Measurements from ENCODE around the gene RBBP7. TPM values are rescaled to one million over a fixed set of nuclear protein-coding genes. Genes with fewer than 3 reads are reported as not detected.

The RBBP7 gene
- total and polyA plus RNA-seq, 10 of the 15 experiments (the other 5 are each of a cell fraction or from before 2014, with no cell fraction given) = 95.3 to 277 (median 194) TPM

GRCh38 chrX:16839219-16839851 lies 30.8 kb downstream of the RBBP7 start:
- RAD21 ChIA-PET (ENCODE audit: unreplicated experiment) = no interaction called here
- no peaks in the 10 kb centered on the region for H4K20me1 ChIP-seq (ENCODE audit: control insufficient read depth, insufficient read depth)
- H3K4me1 ChIP-seq (ENCODE audit: control insufficient read depth, insufficient read depth, low read length) = no peaks in the 10 kb centered on the region
- no peaks in the 10 kb centered on the region for H3K9me3 ChIP-seq (replicated peaks; ENCODE audit: control insufficient read depth, insufficient read depth, low read length)
- CTCF ChIA-PET = interaction anchor here (0.9 to 1.2 kb wide), 3 partner anchors 11 to 54 kb away, joined by 3 to 5 read pairs (median 4); no protein-coding TSS in a partner anchor
- H3K4me2 ChIP-seq (ENCODE audit: control insufficient read depth, insufficient read depth) = no peak overlapping the region
- POLR2A ChIA-PET = no interaction called here
- peaks cover 10 to 30% of the 10 kb centered on the region in 2 experiments; a peak in 3 of 4 replicates for H3K36me3 ChIP-seq (ENCODE audit: control insufficient read depth in 2 of 2, insufficient read depth in 2 of 2, low read length in 1 of 2)
- ATAC-seq (no peak), FAIRE-seq (no peak), DNase-seq (ENCODE audit: low read depth, low spot score) (no peak)
- H3K27me3 ChIP-seq (replicated peaks in 1 of 2; ENCODE audit: control insufficient read depth in 2 of 2, insufficient read depth in 2 of 2, low read length in 1 of 2) = no peaks in the 10 kb centered on the region
- H2AFZ ChIP-seq (ENCODE audit: control insufficient read depth, low read depth, low read length) = no peak overlapping the region
- no peaks in the 10 kb centered on the region for H3K79me2 ChIP-seq (ENCODE audit: control insufficient read depth, insufficient read depth, low read length)
- SMC1A ChIA-PET (ENCODE audit: uncharacterized antibody, unreplicated experiment) = no interaction called here
- H3K4me3 ChIP-seq = no peak overlapping the region
- H3K9ac ChIP-seq (ENCODE audit: control insufficient read depth, insufficient read depth, low read length) = no peak overlapping the region
- no TSS peak for BruUV-seq (replicated peaks)
- intact Hi-C loops (cut with micrococcal nuclease; ENCODE audit: unreplicated experiment) (no loop called here), in situ Hi-C loops (cut with MboI) (no loop called here)
- H3K27ac ChIP-seq (ENCODE audit: control insufficient read depth, insufficient read depth) = no peak overlapping the region
- TF ChIP-seq SUZ12 (IDR thresholded peaks at IDR 0.05; ENCODE audit: unreplicated experiment) (no peak), NRF1 (conservative IDR thresholded peaks at IDR 0.05; ENCODE audit: low read depth, low read length) (no peak), HSF1 (IDR thresholded peaks at IDR 0.05; ENCODE audit: low read depth, low read length) (no peak), RELB (IDR thresholded peaks at IDR 0.05; ENCODE audit: low read depth) (no peak), BCLAF1 (IDR thresholded peaks at IDR 0.05) (no peak), SREBF1 (IDR thresholded peaks at IDR 0.05; ENCODE audit: low read length) (no peak), MYC (IDR thresholded peaks at IDR 0.05; ENCODE audit: insufficient read depth, insufficient read length, insufficient replicate concordance, low read length, severe bottlenecking) (no peak), CBX5 (IDR thresholded peaks at IDR 0.05; ENCODE audit: low read depth) (no peak), BMI1 (IDR thresholded peaks at IDR 0.05; ENCODE audit: borderline replicate concordance) (no peak), TAF1 (IDR thresholded peaks at IDR 0.05; ENCODE audit: borderline replicate concordance, low read depth, low read length) (no peak), GATAD2B (conservative IDR thresholded peaks at IDR 0.05; ENCODE audit: low read depth) (no peak), ZZZ3 (IDR thresholded peaks at IDR 0.05; ENCODE audit: control insufficient read depth, insufficient read length, low read depth) (no peak), RAD21 (IDR thresholded peaks at IDR 0.05; ENCODE audit: insufficient read depth, low read depth, low read length) (no peak)
- WGBS (ENCODE audit: insufficient coverage, insufficient replicate concordance, low lambda C conversion rate, missing lambda C conversion rate) = 89% methylated on average over 5 of the region's 5 CpGs

Measured in GM12878 (cell line).